K562 (cell line): ENCODE results near the gene NMS. TPM values are rescaled to one million over a fixed set of nuclear protein-coding genes. Genes with fewer than 3 reads are reported as not detected.

ENCODE experiments used
- ATF3 ChIP-seq, 2 experiments: fragments of 450-650 bp in 1 of 2; sonication (generic) in 1 of 2; formaldehyde crosslinking in 1 of 2; IDR thresholded peaks in 1 of 2; conservative IDR thresholded peaks in 1 of 2; 2 replicates each; pipeline versions ENCODE4 v1.6.1 to v1.8.1; 2016 to 2023; ENCODE audit warnings: mild to moderate bottlenecking in 2 of 2, moderate library complexity in 2 of 2, inconsistent platforms in 1 of 2, missing genetic modification reagents in 1 of 2
- CTCFL ChIP-seq: IDR thresholded peaks from 2 replicates; pipeline ENCODE4 v1.6.1; 2011; ENCODE audit warnings: borderline replicate concordance, low read depth, mild to moderate bottlenecking, moderate library complexity, low read length; ENCODE audit not compliant: insufficient read depth, poor library complexity, severe bottlenecking
- DACH1 ChIP-seq: fragments of 450-650 bp; IDR thresholded peaks from 2 replicates; pipeline ENCODE4 v1.6.1; 2018; ENCODE audit not compliant: partially characterized antibody
- ZNF398 ChIP-seq: fragments of 250-450 bp; sonication (Bioruptor Pico); IDR thresholded peaks from 2 replicates; pipeline ENCODE4 v1.8.0; 2021; ENCODE audit warnings: moderate library complexity, mild to moderate bottlenecking, inconsistent platforms
- ZNF551 ChIP-seq: fragments of 250-450 bp; sonication (Bioruptor Pico); IDR thresholded peaks from 2 replicates; pipeline ENCODE4 v1.5.0; 2021; ENCODE audit warnings: mild to moderate bottlenecking, moderate library complexity
- ZNF696 ChIP-seq: fragments of 250-450 bp; sonication (Bioruptor Pico); conservative IDR thresholded peaks from 2 replicates; pipeline ENCODE4 v1.4.0; 2020; ENCODE audit warnings: mild to moderate bottlenecking, moderate library complexity
- ZNF785 ChIP-seq: fragments of 250-450 bp; sonication (Bioruptor Pico); IDR thresholded peaks from 2 replicates; pipeline ENCODE4 v1.4.0; 2020; ENCODE audit warnings: mild to moderate bottlenecking
- polyA plus RNA-seq, 8 experiments: library from polyadenylated mRNA; depleted of rRNA in 4 of 8; stranded (reverse) in 5 of 8; unstranded in 3 of 8; fragments of >200 nt; fragmentation: Nextera tagmentation in 2 of 8; fragmentation: Illumina TruSeq in 1 of 8; extraction: Ambion mirVana in 2 of 8; extraction: Trizol in 1 of 8; gene quantifications; 2 replicates each; pipeline versions ENCODE4 v1.2.1 to v1.2.3, GENCODE V29; 2011 to 2014; ENCODE audit warnings: inconsistent platforms in 1 of 8, missing spikeins in 1 of 8
- total RNA-seq, 7 experiments: library from RNA; depleted of rRNA in 6 of 7; stranded (reverse); fragments of >200 nt in 6 of 7; fragmentation: Illumina TruSeq in 2 of 7; extraction: Trizol in 2 of 7; gene quantifications; 2 replicates each; pipeline versions ENCODE4 v1.2.1 to v1.2.3, GENCODE V29; 2011 to 2021; ENCODE audit warnings: low replicate concordance in 1 of 7

The NMS gene
- total and polyA plus RNA-seq, 9 of the 15 experiments (the other 6 are each of a cell fraction or from before 2014, with no cell fraction given) = not detected

- no peak for TF ChIP-seq ZNF398
- no peak for TF ChIP-seq DACH1
- no peak for TF ChIP-seq ZNF785 (CRISPR knock-in tag)
- TF ChIP-seq ATF3 (IDR thresholded peaks at IDR 0.05) = no peak
- TF ChIP-seq ATF3 (CRISPR knock-in tag; conservative IDR thresholded peaks at IDR 0.05) = no peak
- TF ChIP-seq ZNF551 (CRISPR knock-in tag) = no peak
- no peak for TF ChIP-seq ZNF696 (CRISPR knock-in tag)
- TF ChIP-seq CTCFL = no peak
Measured at GRCh38 chr2:100451092-100451491, 19.2 kb upstream of the NMS start (continued).
